HCT116 (cell line): ENCODE results near the gene ZMYND10. TPM values are rescaled to one million over a fixed set of nuclear protein-coding genes. Genes with fewer than 3 reads are reported as not detected.

Source experiments
- ATAC-seq: fragments of 200-7000 bp; cut with Tn5 transposase; 2 replicates; pipeline ENCODE4 v1.9.1; 2020; ENCODE audit warnings: mild to moderate bottlenecking, moderate library complexity
- BruUV-seq: library from RNA; stranded (reverse); fragments of 400-500 nt; replicated peaks from 2 replicates; lab custom pipeline; 2021; lab: Mats Ljungman, UMichigan
- CTCF ChIA-PET: fragments of 300-600 bp; sonication (Branson Sonifier 250); formaldehyde crosslinking; loops from one replicate; lab custom pipeline; 2021; ENCODE audit warnings: antibody characterized with exemption; lab: Charles Lee
- POLR2A ChIA-PET: fragments of 300-600, 350-600 bp; sonication (Branson Sonifier 250); formaldehyde crosslinking; loops from one replicate; lab custom pipeline; 2021; ENCODE audit warnings: antibody characterized with exemption; lab: Charles Lee
- RAD21 ChIA-PET, 2 experiments: fragments of 300-600 bp; sonication (Branson Sonifier 250); formaldehyde crosslinking; loops; one replicate each; lab custom pipeline; 2023; ENCODE audit warnings: low total read pairs in 2 of 2; ENCODE audit not compliant: uncharacterized antibody in 2 of 2, unreplicated experiment in 2 of 2, low non-redundant PET in 1 of 2; lab: Charles Lee
- DNase-seq: peaks from one replicate; pipeline ENCODE4 v3.0.0-alpha.2; 2010; ENCODE audit warnings: low read depth, low spot score
- H2AFZ ChIP-seq: fragments of 200-600 bp; shearing (Covaris generic), sonication (generic); 2 replicates; pipeline ENCODE4 v1.6.1; 2017; ENCODE audit warnings: low read depth, mixed run types, mixed read lengths, antibody characterized with exemption, low read length; ENCODE audit not compliant: poor library complexity, severe bottlenecking
- H3K27ac ChIP-seq: 2 replicates; pipeline ENCODE4 v1.5.1; 2012; ENCODE audit warnings: low read depth, low read length
- H3K27me3 ChIP-seq: fragments of 200-600 bp; sonication (generic); 2 replicates; pipeline ENCODE4 v1.6.1; 2016; ENCODE audit warnings: mixed run types, low read length, mixed read lengths; ENCODE audit not compliant: insufficient read depth
- H3K36me3 ChIP-seq, 2 experiments: fragments of 200-500 bp in 1 of 2; fragments of 200-600 bp in 1 of 2; sonication (Bioruptor generic) in 1 of 2; sonication (generic) in 1 of 2; 2 replicates each; pipeline versions ENCODE4 v1.5.1 to v1.6.1; 2014 to 2016; ENCODE audit warnings: low read length in 2 of 2, inconsistent platforms in 1 of 2, mixed read lengths in 1 of 2, mixed run types in 1 of 2; ENCODE audit not compliant: insufficient read depth in 2 of 2, control insufficient read depth in 1 of 2
- H3K4me1 ChIP-seq, 2 experiments: fragments of 200-600 bp in 1 of 2; sonication (generic) in 1 of 2; 2 replicates each; pipeline versions ENCODE4 v1.5.1 to v1.6.1; 2012 to 2017; ENCODE audit warnings: low read length in 2 of 2, inconsistent platforms in 1 of 2, mild to moderate bottlenecking in 1 of 2, mixed read lengths in 1 of 2, mixed run types in 1 of 2, moderate library complexity in 1 of 2; ENCODE audit not compliant: insufficient read depth in 2 of 2, control insufficient read depth in 1 of 2
- H3K4me2 ChIP-seq: fragments of 200-600 bp; sonication (generic); 2 replicates; pipeline ENCODE4 v1.6.1; 2017; ENCODE audit warnings: mixed run types, low read length, mixed read lengths
- H3K4me3 ChIP-seq, 2 experiments: fragments of 200-600 bp in 1 of 2; sonication (generic) in 1 of 2; replicated peaks in 1 of 2; 2 replicates each; pipeline ENCODE4 v1.5.1; 2011 to 2016; ENCODE audit warnings: low read length in 2 of 2, control low read depth in 1 of 2, low read depth in 1 of 2, mild to moderate bottlenecking in 1 of 2, mixed read lengths in 1 of 2, mixed run types in 1 of 2
- H3K79me2 ChIP-seq: fragments of 200-600 bp; sonication (generic); 2 replicates; pipeline ENCODE4 v1.6.1; 2017; ENCODE audit warnings: mild to moderate bottlenecking, mixed run types, low read length, moderate library complexity, mixed read lengths; ENCODE audit not compliant: insufficient read depth
- H3K9ac ChIP-seq: fragments of 200-600 bp; sonication (generic); 2 replicates; pipeline ENCODE4 v1.6.1; 2016; ENCODE audit warnings: low read length, mixed read lengths
- H3K9me2 ChIP-seq: fragments of 200-600 bp; sonication (generic), shearing (Covaris generic); 2 replicates; pipeline ENCODE4 v1.6.1; 2017; ENCODE audit warnings: mixed run types, mild to moderate bottlenecking, moderate library complexity; ENCODE audit not compliant: insufficient read depth
- H3K9me3 ChIP-seq, 2 experiments: fragments of 200-500 bp in 1 of 2; fragments of 200-600 bp in 1 of 2; sonication (Bioruptor generic) in 1 of 2; sonication (generic) in 1 of 2; 2 replicates each; pipeline ENCODE4 v1.6.1; 2014 to 2017; ENCODE audit warnings: low read length in 2 of 2, mixed read lengths in 2 of 2, inconsistent platforms in 1 of 2, low read depth in 1 of 2, mild to moderate bottlenecking in 1 of 2, mixed run types in 1 of 2, moderate library complexity in 1 of 2; ENCODE audit not compliant: control insufficient read depth in 1 of 2, insufficient read depth in 1 of 2
- H4K20me1 ChIP-seq: fragments of 200-600 bp; sonication (generic), shearing (Covaris generic); 2 replicates; pipeline ENCODE4 v1.6.1; 2017; ENCODE audit warnings: mixed run types, mild to moderate bottlenecking, moderate library complexity; ENCODE audit not compliant: insufficient read depth
- EZH2phosphoT487 ChIP-seq: fragments of 200-600 bp; IDR thresholded peaks from 2 replicates; pipeline ENCODE4 v1.6.1; 2018; ENCODE audit warnings: antibody characterized with exemption, borderline replicate concordance
- FOSL1 ChIP-seq: IDR thresholded peaks from 2 replicates; pipeline ENCODE4 v1.6.1; 2012; ENCODE audit warnings: low read depth
- JUND ChIP-seq: IDR thresholded peaks from 2 replicates; pipeline ENCODE4 v1.6.1; 2012
- MAX ChIP-seq: IDR thresholded peaks from 2 replicates; pipeline ENCODE4 v1.6.1; 2012
- POLR2A ChIP-seq: IDR thresholded peaks from 2 replicates; pipeline ENCODE4 v1.7.0; 2011; ENCODE audit warnings: borderline replicate concordance; ENCODE audit not compliant: insufficient read depth, insufficient read length; ENCODE audit errors: extremely low read depth
- RAD21 ChIP-seq: IDR thresholded peaks from 2 replicates; pipeline ENCODE4 v1.6.1; 2012; ENCODE audit warnings: low read depth, mild to moderate bottlenecking
- TCF7L2 ChIP-seq: IDR thresholded peaks from 2 replicates; pipeline ENCODE4 v1.7.0; 2011; ENCODE audit warnings: borderline replicate concordance, inconsistent platforms; ENCODE audit not compliant: insufficient read depth, insufficient read length; ENCODE audit errors: extremely low read depth
- intact Hi-C: fragments of 100-400 bp; cut with micrococcal nuclease; formaldehyde crosslinking; loops from 2 replicates; pipeline ENCODE4 v1.10.0; 2022
- total RNA-seq: library from RNA; stranded (reverse); gene quantifications from one replicate; pipeline ENCODE4 v1.2.1, GENCODE V29; 2021; ENCODE audit not compliant: unreplicated experiment
- TF ChIP-seq, protein P1 (sequence below): IDR thresholded peaks from 2 replicates; pipeline ENCODE4 v1.6.1; 2011; ENCODE audit warnings: mild to moderate bottlenecking, low read length, moderate library complexity; ENCODE audit not compliant: insufficient replicate concordance; ENCODE audit errors: extremely low read depth

ZMYND10 gene
- total RNA-seq, 1 experiment from 2014 or later: 3.3 TPM

- Histone ChIP-seq H3K9ac (peak overlapping the region; percentile 98), H3K4me3 (peak overlapping the region; percentile 62 to 89), H4K20me1 (no peaks in the 10 kb centered on the region; the same call in 1 of the 2 replicates), H3K4me1 (peaks cover 29 to 60% of the 10 kb centered on the region in 2 experiments), H3K27me3 (no peaks in the 10 kb centered on the region), H2AFZ (no peak overlapping the region), H3K4me2 (peak overlapping the region; percentile 95), H3K27ac (peak overlapping the region; percentile 82), H3K9me3 (no peaks in the 10 kb centered on the region), H3K79me2 (peaks cover 47% of the 10 kb centered on the region), H3K9me2 (no peaks in the 10 kb centered on the region), H3K36me3 (peaks cover 0 to 5% of the 10 kb centered on the region in 2 experiments; a peak in 1 of 4 replicates)
- ChIA-PET RAD21 (interaction anchor here in 1 of 2 experiments (0.5 kb wide), 1 partner anchor 113 kb away, joined by 4 read pairs; no protein-coding TSS in a partner anchor), CTCF (no interaction called here), POLR2A (no interaction called here)
- DNase-seq (no peak), ATAC-seq (no peak)
- no TSS peak for BruUV-seq
- intact Hi-C loops: no loop called here
- no peak for TF ChIP-seq EZH2phosphoT487
- no peak for TF ChIP-seq RAD21
- TF ChIP-seq FOSL1: no peak
- TF ChIP-seq POLR2A: no peak
- TF ChIP-seq, protein P1, sequence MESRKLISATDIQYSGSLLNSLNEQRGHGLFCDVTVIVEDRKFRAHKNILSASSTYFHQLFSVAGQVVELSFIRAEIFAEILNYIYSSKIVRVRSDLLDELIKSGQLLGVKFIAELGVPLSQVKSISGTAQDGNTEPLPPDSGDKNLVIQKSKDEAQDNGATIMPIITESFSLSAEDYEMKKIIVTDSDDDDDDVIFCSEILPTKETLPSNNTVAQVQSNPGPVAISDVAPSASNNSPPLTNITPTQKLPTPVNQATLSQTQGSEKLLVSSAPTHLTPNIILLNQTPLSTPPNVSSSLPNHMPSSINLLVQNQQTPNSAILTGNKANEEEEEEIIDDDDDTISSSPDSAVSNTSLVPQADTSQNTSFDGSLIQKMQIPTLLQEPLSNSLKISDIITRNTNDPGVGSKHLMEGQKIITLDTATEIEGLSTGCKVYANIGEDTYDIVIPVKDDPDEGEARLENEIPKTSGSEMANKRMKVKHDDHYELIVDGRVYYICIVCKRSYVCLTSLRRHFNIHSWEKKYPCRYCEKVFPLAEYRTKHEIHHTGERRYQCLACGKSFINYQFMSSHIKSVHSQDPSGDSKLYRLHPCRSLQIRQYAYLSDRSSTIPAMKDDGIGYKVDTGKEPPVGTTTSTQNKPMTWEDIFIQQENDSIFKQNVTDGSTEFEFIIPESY: no peak
- TF ChIP-seq MAX: no peak
- no peak for TF ChIP-seq TCF7L2
- no peak for TF ChIP-seq JUND
Measured at GRCh38 chr3:50339485-50340146, 5.9 kb downstream of the ZMYND10 start.
